Urinary bladder (tissue), 4 donors: ENCODE results near the gene KIAA0040. TPM values are rescaled to one million over a fixed set of nuclear protein-coding genes. Genes with fewer than 3 reads are reported as not detected.

ENCODE experiments used
- DNase-seq: peaks from one replicate; pipeline ENCODE4 v3.0.0-alpha.2; 2015; ENCODE audit errors: extremely low spot score
- H3K27ac ChIP-seq: one replicate; pipeline ENCODE4 v1.5.1; 2013; ENCODE audit warnings: low read depth, mild to moderate bottlenecking, moderate library complexity
- H3K36me3 ChIP-seq: one replicate; pipeline ENCODE4 v1.6.1; 2013; ENCODE audit warnings: mild to moderate bottlenecking, moderate library complexity; ENCODE audit not compliant: insufficient read depth
- H3K4me1 ChIP-seq: one replicate; pipeline ENCODE4 v1.6.1; 2013; ENCODE audit warnings: mild to moderate bottlenecking, moderate library complexity; ENCODE audit not compliant: insufficient read depth
- H3K4me3 ChIP-seq: one replicate; pipeline ENCODE4 v1.5.1; 2013; ENCODE audit warnings: low read depth, low read length
- WGBS: extraction: QIAGEN DNeasy Blood & Tissue Kit; methylation state at CpG from one replicate; pipeline ENCODE4 v1.1.7; 2013; 5-methylcytosine and 5-hydroxymethylcytosine counted together
- polyA plus RNA-seq: library from polyadenylated mRNA; stranded (reverse); fragments of 200-250 nt; gene quantifications from one replicate; pipeline ENCODE4 v1.2.3, GENCODE V29; 2013
- total RNA-seq: library from RNA; depleted of rRNA; stranded (reverse); fragments of >200 nt; gene quantifications from one replicate; pipeline ENCODE4 v1.2.3, GENCODE V29; 2014
- donor health status: healthy with polysubstance abuse.
- donor health status: healthy.

The KIAA0040 gene
- total and polyA plus RNA-seq, 2 donors: 9.3 to 22.0 TPM

- Histone ChIP-seq H3K4me1 (no peaks in the 10 kb centered on the region), H3K36me3 (no peaks in the 10 kb centered on the region), H3K27ac (peak overlapping the region; percentile 89), H3K4me3 (peak overlapping the region; percentile 66)
- under 1% methylated on average over 17 of the region's 17 CpGs for WGBS
- no peak for DNase-seq
These were observed 406 bp downstream of the KIAA0040 start for GRCh38 chr1:175192111-175192629.

GRCh38 chr1:175191659-175192058 lies 917 bp downstream of the KIAA0040 start:
- H3K4me1 ChIP-seq: no peaks in the 10 kb centered on the region
- no peak for DNase-seq

GRCh38 chr1:175188936-175189335 lies 3.6 kb downstream of the KIAA0040 start:
- Histone ChIP-seq H3K4me1 (no peaks in the 10 kb centered on the region), H3K27ac (no peak overlapping the region), H3K36me3 (no peaks in the 10 kb centered on the region), H3K4me3 (no peak overlapping the region)
- DNase-seq: no peak
- WGBS: 47% methylated on average over 2 of the region's 2 CpGs

More at GRCh38 chr1:175191659-175192058, 917 bp downstream of the KIAA0040 start:
- 24% methylated on average over 7 of the region's 7 CpGs for WGBS
- peak overlapping the region; percentile 89 for H3K27ac ChIP-seq
- no peaks in the 10 kb centered on the region for H3K36me3 ChIP-seq
- H3K4me3 ChIP-seq: peak overlapping the region; percentile 66

- no peaks in the 10 kb centered on the region for H3K36me3 ChIP-seq
- H3K4me1 ChIP-seq: no peaks in the 10 kb centered on the region
- DNase-seq: no peak
- no peak overlapping the region for H3K4me3 ChIP-seq
- WGBS: 87% methylated on average over 2 of the region's 2 CpGs
- no peak overlapping the region for H3K27ac ChIP-seq
These were observed 6.0 kb downstream of the KIAA0040 start for GRCh38 chr1:175186433-175187160.

- no peak for DNase-seq
- Histone ChIP-seq H3K27ac (no peak overlapping the region), H3K4me3 (no peak overlapping the region), H3K4me1 (no peaks in the 10 kb centered on the region), H3K36me3 (no peaks in the 10 kb centered on the region)
- 95% methylated on average over 1 of the region's 1 CpG for WGBS
These were observed 6.7 kb downstream of the KIAA0040 start for GRCh38 chr1:175185903-175186302.

- Histone ChIP-seq H3K36me3 (no peaks in the 10 kb centered on the region), H3K4me3 (no peak overlapping the region), H3K4me1 (no peaks in the 10 kb centered on the region), H3K27ac (no peak overlapping the region)
- no peak for DNase-seq
- WGBS: 95% methylated on average over 5 of the region's 5 CpGs
These were observed 9.0 kb downstream of the KIAA0040 start for GRCh38 chr1:175183586-175183985.

GRCh38 chr1:175182201-175182746 lies 10.3 kb downstream of the KIAA0040 start:
- Histone ChIP-seq H3K36me3 (no peaks in the 10 kb centered on the region), H3K27ac (no peak overlapping the region), H3K4me1 (peaks cover 2% of the 10 kb centered on the region), H3K4me3 (no peak overlapping the region)
- 79% methylated on average over 4 of the region's 4 CpGs for WGBS
- DNase-seq: no peak

- no peak overlapping the region for H3K4me3 ChIP-seq
- H3K36me3 ChIP-seq: no peaks in the 10 kb centered on the region
- DNase-seq: no peak
- WGBS: 90% methylated on average over 2 of the region's 2 CpGs
- peaks cover 2% of the 10 kb centered on the region for H3K4me1 ChIP-seq
- no peak overlapping the region for H3K27ac ChIP-seq
These were observed 12.6 kb downstream of the KIAA0040 start for GRCh38 chr1:175179837-175180590.

GRCh38 chr1:175178456-175178855 lies 14.1 kb downstream of the KIAA0040 start:
- no peak for DNase-seq
- Histone ChIP-seq H3K27ac (no peak overlapping the region), H3K4me3 (no peak overlapping the region), H3K36me3 (no peaks in the 10 kb centered on the region), H3K4me1 (peaks cover 2% of the 10 kb centered on the region)
- 78% methylated on average over 3 of the region's 3 CpGs for WGBS

- H3K27ac ChIP-seq: no peak overlapping the region
- H3K36me3 ChIP-seq: no peaks in the 10 kb centered on the region
- H3K4me1 ChIP-seq: peaks cover 2% of the 10 kb centered on the region
- no peak for DNase-seq
- no peak overlapping the region for H3K4me3 ChIP-seq
- 94% methylated on average over 1 of the region's 1 CpG for WGBS
These were observed 14.5 kb downstream of the KIAA0040 start for GRCh38 chr1:175178056-175178455.

GRCh38 chr1:175176246-175176645 lies 16.3 kb downstream of the KIAA0040 start:
- Histone ChIP-seq H3K4me3 (no peak overlapping the region), H3K4me1 (peaks cover 2% of the 10 kb centered on the region), H3K36me3 (no peaks in the 10 kb centered on the region), H3K27ac (no peak overlapping the region)
- DNase-seq: no peak
- 100% methylated on average over 1 of the region's 1 CpG for WGBS

- Histone ChIP-seq H3K4me1 (peaks cover 2% of the 10 kb centered on the region), H3K36me3 (no peaks in the 10 kb centered on the region), H3K4me3 (no peak overlapping the region), H3K27ac (no peak overlapping the region)
- WGBS: 61% methylated on average over 5 of the region's 5 CpGs
- no peak for DNase-seq
These were observed 18.1 kb downstream of the KIAA0040 start for GRCh38 chr1:175174309-175175102.

GRCh38 chr1:175173531-175173930 lies 19.0 kb downstream of the KIAA0040 start:
- no peaks in the 10 kb centered on the region for H3K36me3 ChIP-seq
- peaks cover 2% of the 10 kb centered on the region for H3K4me1 ChIP-seq
- no peak overlapping the region for H3K4me3 ChIP-seq
- no peak overlapping the region for H3K27ac ChIP-seq
- DNase-seq: no peak
- WGBS: 86% methylated on average over 7 of the region's 7 CpGs
